HUES6 (cell line): ENCODE results near the gene CACUL1.
"Not testable (repeated sequence)": the region's sequence is repeated elsewhere in the genome, so short reads cannot be mapped to it uniquely, and the experiment has no call there.

Experiments
- H3K27ac ChIP-seq: 2 replicates; pipeline ENCODE4 v1.7.0; 2013; ENCODE audit warnings: low read depth, mild to moderate bottlenecking, low read length, inconsistent platforms
- H3K27me3 ChIP-seq: 2 replicates; pipeline ENCODE4 v1.6.1; 2013; ENCODE audit warnings: low read length; ENCODE audit not compliant: control insufficient read depth, insufficient read depth
- H3K36me3 ChIP-seq: 2 replicates; pipeline ENCODE4 v1.6.1; 2013; ENCODE audit warnings: low read length; ENCODE audit not compliant: control insufficient read depth, insufficient read depth
- H3K4me1 ChIP-seq: 2 replicates; pipeline ENCODE4 v1.6.1; 2013; ENCODE audit warnings: low read length; ENCODE audit not compliant: control insufficient read depth, insufficient read depth
- H3K4me3 ChIP-seq: 2 replicates; pipeline ENCODE4 v1.5.1; 2013; ENCODE audit warnings: low read depth, low read length
- H3K9ac ChIP-seq: one replicate; pipeline ENCODE4 v1.6.1; 2013; ENCODE audit warnings: mild to moderate bottlenecking, low read length
- H3K9me3 ChIP-seq: 2 replicates; pipeline ENCODE4 v1.6.1; 2013; ENCODE audit warnings: low read depth, low read length; ENCODE audit not compliant: control insufficient read depth, insufficient read depth

The CACUL1 gene

DNA sequence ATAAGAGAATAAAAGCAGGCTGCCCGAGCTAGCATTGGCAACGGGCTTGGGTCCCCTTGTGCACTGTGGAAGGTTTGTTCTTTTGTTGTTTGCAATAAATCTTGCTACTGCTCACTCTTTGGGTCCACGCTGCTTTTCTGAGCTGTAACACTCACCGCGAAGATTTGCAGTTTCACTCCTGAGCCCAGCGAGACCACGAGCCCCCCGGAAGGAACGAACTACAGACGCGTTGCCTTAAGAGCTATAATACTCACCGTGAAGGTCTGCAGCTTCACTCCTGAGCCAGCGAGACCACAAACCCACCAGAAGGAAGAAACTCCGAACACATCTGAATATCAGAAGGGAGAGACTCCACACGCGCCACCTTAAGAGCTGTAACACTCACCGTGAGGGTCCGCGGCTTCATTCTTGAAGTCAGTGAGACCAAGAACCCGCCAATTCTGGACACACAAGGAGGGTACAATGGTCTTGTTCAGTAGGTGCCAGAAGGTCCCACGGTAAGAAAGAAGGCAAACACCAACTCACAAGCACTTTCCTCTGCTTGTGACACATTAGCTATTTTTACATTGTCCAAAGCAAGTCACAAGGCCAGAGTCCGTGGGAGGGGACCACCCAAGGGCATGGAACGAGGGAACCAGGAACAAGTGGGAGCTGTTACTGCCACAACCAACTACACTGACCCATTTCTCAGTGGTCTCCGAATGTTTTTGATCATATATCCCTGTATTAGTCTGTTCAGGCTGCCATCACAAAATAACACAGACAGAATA lies 29.2 kb upstream of the CACUL1 start:
- H3K9ac ChIP-seq = no peak overlapping the region
- H3K4me3 ChIP-seq = no peak overlapping the region
- H3K27me3 ChIP-seq = no peaks in the 10 kb centered on the region
- no peak overlapping the region for H3K27ac ChIP-seq
- H3K4me1 ChIP-seq = no peaks in the 10 kb centered on the region
- H3K9me3 ChIP-seq = no peaks in the 10 kb centered on the region
- H3K36me3 ChIP-seq = no peaks in the 10 kb centered on the region

DNA sequence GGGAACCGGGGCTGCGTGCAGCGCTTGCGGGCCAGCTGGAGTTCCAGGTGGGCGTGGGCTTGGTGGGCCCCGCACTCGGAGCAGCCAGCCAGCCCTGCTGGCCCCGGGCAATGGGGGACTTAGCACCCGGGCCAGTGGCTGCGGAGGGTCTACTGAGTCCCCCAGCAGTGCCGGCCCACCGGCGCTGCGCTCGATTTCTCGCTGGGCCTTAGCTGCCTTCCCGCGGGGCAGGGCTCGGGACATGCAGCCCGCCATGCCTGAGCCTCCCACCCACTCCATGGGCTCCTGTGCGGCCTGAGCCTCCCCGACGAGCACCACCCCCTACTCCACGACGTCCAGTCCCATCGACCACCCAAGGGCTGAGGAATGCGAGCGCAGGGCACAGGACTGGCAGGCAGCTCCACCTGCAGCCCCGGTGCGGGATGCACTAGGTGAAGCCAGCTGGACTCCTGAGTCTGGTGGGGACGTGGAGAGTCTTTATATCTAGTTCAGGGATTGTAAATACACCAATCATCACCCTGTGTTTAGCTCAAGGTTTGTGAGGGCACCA lies 28.2 kb upstream of the CACUL1 start:
- H3K36me3 ChIP-seq, H3K27me3 ChIP-seq, H3K4me3 ChIP-seq, H3K9me3 ChIP-seq, H3K4me1 ChIP-seq, H3K27ac ChIP-seq, H3K9ac ChIP-seq: not testable (repeated sequence)

DNA sequence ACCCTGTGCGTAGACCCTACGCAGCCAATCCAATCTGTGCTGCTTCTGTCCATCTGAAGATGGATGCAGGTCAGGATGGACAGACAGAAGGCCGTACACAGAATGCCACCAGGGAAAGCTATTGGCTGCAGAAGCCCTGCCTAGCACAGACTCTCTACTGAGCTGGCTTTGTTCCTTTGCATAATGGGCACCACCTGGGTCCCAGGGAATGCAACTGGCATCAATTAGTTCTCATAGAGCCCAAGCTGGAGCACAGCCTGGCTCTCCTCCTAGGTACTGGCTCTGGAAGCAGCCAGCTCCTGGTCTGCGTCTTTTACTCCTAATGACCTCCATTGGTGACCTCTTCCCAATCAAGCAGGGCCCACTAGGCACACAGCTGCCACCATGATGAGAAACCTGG lies 26.8 kb upstream of the CACUL1 start:
- H3K36me3 ChIP-seq = no peaks in the 10 kb centered on the region
- no peaks in the 10 kb centered on the region for H3K27me3 ChIP-seq
- no peak overlapping the region for H3K4me3 ChIP-seq
- H3K9ac ChIP-seq = no peak overlapping the region
- H3K27ac ChIP-seq = no peak overlapping the region
- H3K4me1 ChIP-seq = no peaks in the 10 kb centered on the region
- peaks cover 10% of the 10 kb centered on the region for H3K9me3 ChIP-seq

DNA sequence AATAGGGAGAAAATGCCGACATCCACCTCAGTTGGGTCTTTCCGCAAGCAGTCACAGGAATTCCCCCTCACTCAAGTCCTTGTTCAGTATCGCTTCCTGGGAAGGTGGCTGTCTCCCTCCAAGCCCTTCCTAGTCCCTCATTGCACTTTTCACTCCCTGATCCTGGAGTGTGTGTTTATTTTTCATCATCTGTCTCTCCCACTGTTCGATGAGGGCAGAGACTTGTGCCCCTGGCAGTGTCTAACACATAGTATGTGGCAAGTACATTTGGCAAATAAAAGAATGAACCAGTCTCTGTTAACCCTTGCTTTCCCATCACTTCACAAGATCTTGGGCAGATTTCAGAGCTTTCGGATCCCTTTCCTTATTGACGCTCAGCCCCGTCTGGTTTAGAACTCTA lies 24.0 kb upstream of the CACUL1 start:
- no peaks in the 10 kb centered on the region for H3K27me3 ChIP-seq
- no peak overlapping the region for H3K9ac ChIP-seq
- no peaks in the 10 kb centered on the region for H3K36me3 ChIP-seq
- no peak overlapping the region for H3K27ac ChIP-seq
- H3K9me3 ChIP-seq = peaks cover 17% of the 10 kb centered on the region
- no peaks in the 10 kb centered on the region for H3K4me1 ChIP-seq
- H3K4me3 ChIP-seq = no peak overlapping the region

DNA sequence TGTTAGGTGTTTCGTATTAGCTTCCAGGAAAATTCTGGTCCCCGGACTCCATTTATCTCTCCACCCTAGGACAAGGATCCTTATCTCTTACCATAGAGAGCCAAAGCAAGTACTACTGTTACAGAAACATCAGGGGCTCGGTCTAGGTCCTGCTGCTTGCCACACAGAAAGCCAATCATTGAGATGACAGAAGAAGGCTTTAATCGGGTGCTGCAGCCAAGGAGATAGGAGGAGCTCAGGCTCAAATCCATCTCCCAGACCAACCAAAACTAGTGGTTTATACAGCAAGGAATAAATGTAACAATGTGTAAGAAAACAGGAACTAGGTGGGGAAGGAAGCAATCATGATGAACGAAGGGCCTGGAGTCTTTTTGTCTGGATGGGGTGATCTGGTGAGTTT lies 22.2 kb upstream of the CACUL1 start:
- Histone ChIP-seq H3K4me1 (no peaks in the 10 kb centered on the region), H3K27me3 (no peaks in the 10 kb centered on the region), H3K9me3 (peaks cover 17% of the 10 kb centered on the region), H3K36me3 (no peaks in the 10 kb centered on the region), H3K9ac (no peak overlapping the region), H3K27ac (no peak overlapping the region), H3K4me3 (no peak overlapping the region)

DNA sequence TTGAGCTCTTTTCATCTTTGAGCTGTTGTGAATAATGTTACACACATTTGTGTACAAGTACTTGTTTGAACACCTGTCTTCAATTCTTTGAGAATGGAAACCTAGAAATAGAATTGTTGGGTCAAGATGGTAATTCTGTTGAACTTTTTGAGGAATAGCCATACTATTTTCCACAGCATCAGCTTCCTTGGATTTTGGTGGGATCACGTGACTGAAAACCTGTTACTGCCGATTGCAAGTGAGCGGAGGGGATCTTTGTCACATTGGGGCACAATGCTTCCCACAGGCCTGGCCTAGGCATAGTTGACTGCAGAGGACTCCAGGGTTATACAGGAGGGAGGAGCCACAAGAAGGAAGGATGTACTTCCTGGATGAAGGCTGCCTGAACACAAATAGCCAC lies 21.3 kb upstream of the CACUL1 start:
- Histone ChIP-seq H3K9ac (no peak overlapping the region), H3K27me3 (peaks cover 2% of the 10 kb centered on the region; the same call in 1 of the 2 replicates), H3K9me3 (peaks cover 17% of the 10 kb centered on the region), H3K4me3 (no peak overlapping the region), H3K27ac (no peak overlapping the region), H3K4me1 (no peaks in the 10 kb centered on the region), H3K36me3 (no peaks in the 10 kb centered on the region)

DNA sequence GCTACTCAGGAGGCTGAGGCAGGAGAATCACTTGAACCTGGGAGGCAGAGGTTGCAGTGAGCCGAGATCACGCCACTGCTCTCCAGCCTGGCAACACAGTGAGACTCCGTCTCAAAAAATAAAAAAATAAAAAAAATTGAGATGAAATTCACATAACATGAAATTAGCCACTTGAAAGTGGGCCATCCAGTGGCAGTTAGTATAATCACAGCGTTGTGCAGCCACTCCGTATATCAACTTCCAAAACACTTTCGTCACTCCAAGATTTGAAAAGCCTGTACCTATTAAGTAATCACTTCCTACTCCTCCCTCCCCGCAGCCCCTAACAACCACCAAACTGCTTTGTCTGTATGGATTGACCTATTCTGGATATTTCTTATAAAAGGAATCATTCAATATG lies 20.7 kb upstream of the CACUL1 start:
- H3K36me3 ChIP-seq = no peaks in the 10 kb centered on the region
- H3K27ac ChIP-seq = no peak overlapping the region
- H3K4me1 ChIP-seq = no peaks in the 10 kb centered on the region
- H3K4me3 ChIP-seq = no peak overlapping the region
- peaks cover 2% of the 10 kb centered on the region; the same call in 1 of the 2 replicates for H3K27me3 ChIP-seq
- H3K9me3 ChIP-seq = peaks cover 17% of the 10 kb centered on the region
- no peak overlapping the region for H3K9ac ChIP-seq

DNA sequence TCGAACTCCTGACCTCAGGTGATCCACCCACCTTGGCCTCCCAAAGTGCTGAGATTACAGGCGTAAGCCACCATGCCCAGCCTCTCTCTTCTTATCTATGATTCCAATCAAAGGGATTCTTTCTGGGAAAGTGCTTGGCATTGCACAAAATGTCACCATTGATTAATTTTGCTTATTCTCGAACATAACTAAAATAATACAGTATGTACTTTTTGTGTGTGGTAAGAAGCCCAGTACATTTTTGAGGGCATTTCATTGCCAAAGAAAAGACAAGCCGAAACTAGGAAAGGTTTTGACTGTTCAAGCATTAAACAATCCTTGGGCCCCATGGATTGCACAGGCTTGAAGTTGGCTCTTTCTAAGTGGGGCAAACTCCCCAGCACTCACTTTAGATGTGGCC lies 18.3 kb upstream of the CACUL1 start:
- H3K27ac ChIP-seq = no peak overlapping the region
- H3K36me3 ChIP-seq = no peaks in the 10 kb centered on the region
- no peak overlapping the region for H3K4me3 ChIP-seq

DNA sequence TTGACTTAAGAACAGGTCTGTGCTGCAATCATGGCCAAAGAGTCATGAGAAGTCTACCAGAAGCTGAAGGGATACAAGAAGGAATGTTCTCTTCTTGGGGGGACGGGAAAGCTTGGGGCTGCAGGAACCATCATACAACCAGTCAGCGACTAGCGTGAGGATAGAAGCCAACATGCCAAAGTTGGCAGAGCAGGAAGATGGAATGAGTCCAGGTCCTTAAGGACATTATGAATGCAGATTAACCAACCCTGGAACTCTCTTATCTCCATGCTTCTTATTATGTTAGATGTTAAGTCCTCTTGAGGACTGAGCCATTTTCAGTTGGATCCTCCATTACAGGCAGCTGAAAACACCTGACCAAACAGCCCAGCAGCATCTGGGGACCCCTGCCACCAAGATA lies 17.2 kb upstream of the CACUL1 start:
- Histone ChIP-seq H3K4me1 (no peaks in the 10 kb centered on the region), H3K27ac (no peak overlapping the region), H3K27me3 (peaks cover 2% of the 10 kb centered on the region; the same call in 1 of the 2 replicates), H3K4me3 (no peak overlapping the region), H3K9me3 (peaks cover 16% of the 10 kb centered on the region; the same call in 1 of the 2 replicates), H3K9ac (no peak overlapping the region), H3K36me3 (no peaks in the 10 kb centered on the region)

More for the DNA sequence above, 18.3 kb upstream of the CACUL1 start:
- no peak overlapping the region for H3K9ac ChIP-seq
- peaks cover 2% of the 10 kb centered on the region; the same call in 1 of the 2 replicates for H3K27me3 ChIP-seq
- peaks cover 21% of the 10 kb centered on the region for H3K9me3 ChIP-seq
- no peaks in the 10 kb centered on the region for H3K4me1 ChIP-seq

DNA sequence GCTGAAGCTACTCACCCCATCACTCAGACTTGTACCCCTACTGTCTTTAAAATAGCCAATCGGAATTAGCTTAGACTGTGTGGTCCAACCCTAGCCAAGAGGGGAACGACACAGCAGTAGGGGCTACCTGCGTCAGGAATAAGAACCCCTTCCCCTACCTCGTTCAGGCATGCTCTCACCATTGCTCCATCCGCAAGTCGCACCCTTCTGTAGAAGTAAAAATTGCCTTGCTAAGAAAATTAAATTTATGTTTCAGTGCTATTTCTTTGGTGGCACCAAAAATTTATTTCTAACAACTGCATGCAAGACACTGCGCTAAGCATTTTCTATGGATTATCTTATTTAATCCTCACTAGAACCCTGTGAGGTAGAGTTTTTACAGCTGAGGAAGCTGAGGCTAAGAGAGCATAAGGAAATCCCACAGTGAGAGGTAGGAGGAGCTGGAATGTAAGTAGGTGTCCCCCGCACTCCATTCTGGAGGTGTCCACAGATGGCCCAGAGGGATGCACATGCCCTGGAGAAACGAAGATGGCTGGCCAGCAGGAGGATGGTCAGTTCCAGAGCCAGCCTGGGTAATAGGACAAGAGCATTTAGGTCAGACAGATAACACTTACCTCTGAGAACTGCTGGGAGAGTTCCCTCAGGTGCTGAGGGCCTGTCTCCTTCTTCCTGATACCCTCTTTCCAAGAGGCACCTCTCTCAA lies 15.3 kb upstream of the CACUL1 start:
- H3K9me3 ChIP-seq = 0 out of 2 replicates have a peak, but pooled peaks cover 5% of the 10 kb centered on the region
- H3K4me3 ChIP-seq = no peak overlapping the region
- H3K36me3 ChIP-seq = no peaks in the 10 kb centered on the region
- no peak overlapping the region for H3K27ac ChIP-seq
- no peaks in the 10 kb centered on the region for H3K4me1 ChIP-seq
- no peak overlapping the region for H3K9ac ChIP-seq
- peaks cover 2% of the 10 kb centered on the region; the same call in 1 of the 2 replicates for H3K27me3 ChIP-seq
